Brain pericyte (primary cell): ENCODE measurements around the gene CYTH2.

Experiments used
- DNase-seq: peaks from one replicate; pipeline ENCODE4 v3.0.0-alpha.2; 2012; ENCODE audit warnings: low read depth, low spot score

Gene CYTH2

DNA sequence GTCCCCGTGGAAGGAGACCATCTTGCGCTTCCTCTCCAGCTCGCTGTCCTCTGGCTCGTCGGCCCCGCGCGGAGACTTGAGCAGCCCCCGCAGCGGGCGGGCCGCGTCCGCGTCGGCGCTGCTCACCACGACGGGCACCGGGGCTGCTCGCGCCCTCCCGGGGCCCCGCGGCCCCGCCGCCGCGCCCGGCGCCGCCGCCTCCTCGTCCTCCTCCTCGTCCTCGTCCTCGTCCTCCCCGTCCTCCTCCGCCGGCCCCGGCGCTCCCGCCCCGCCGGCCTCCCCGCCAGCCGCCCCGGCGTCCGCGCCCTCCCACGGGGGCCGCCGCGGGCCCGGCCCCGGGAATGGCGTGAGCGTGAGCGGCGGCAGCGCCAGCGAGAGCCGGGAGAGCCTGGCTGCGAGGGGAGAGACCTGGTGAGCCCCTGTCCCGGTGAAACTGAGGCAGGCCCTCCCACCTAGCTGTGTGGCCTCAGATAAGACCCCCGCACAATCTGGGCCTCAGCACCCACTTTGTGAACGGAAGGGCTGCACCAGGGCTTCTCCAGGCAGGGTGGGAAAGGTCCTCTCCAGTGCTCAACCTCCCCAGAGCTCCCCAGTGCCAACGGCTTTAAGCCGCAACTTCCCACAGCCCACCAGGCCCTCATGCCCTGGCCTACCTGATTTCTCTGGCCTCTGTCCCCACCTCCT lies 24.7 kb downstream of the CYTH2 start:
- no peak for DNase-seq

DNA sequence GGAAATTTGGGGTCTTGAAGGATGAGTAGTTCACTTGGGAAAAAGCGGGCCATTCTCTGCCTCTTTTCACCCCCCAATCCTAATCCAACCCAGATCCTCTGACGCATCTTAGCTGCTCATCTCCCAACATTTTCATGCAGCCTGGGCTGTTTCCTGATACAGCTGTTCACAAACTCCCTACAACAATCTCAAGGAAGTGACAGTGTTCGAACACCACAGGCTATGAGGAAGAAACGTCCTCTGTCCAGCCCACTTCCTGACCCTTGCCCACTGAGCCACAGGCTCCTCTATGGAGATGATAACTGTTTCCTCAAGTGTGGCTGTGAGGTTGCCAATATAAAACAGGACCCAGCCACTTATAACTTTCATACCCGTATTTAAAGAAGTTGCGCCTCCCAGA lies 26.2 kb downstream of the CYTH2 start:
- DNase-seq: no peak

DNA sequence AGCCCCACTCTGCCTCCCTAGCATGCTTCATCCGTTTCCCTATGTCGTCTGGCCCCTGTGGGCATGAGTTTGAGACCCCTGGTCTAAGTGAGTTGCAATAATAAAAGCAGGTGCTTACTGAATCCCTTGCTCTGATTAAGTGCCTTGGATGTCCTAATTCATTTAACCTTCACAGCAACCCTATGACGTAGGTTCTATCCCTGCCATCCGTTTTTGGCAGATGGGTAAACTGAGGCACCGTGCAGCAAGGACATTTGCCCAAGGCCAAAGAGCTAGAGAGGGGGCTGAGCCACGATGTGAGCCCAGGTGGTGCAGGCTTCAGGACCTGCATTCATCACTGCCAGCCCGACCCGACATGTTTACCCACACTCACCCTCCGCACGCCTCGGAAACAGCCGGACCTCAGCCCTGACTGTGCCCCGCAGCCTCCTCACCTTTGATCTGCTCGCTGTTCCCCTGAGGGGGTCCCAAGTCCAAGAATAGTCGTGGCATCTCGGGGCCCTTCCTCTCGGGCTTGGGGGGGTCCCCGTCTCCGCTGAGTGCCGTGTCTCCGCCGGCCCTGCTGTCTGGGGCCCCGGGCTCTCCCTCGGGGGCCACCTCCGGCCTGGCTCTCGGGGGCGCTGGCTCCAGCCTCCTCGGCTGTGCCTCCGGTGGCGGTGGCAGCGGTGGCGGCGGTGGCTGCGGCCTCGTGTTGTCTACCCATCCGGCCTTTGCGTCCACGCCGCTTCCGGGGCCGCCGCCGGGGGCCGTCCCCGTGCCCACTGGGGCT lies 28.0 kb downstream of the CYTH2 start:
- no peak for DNase-seq

DNA sequence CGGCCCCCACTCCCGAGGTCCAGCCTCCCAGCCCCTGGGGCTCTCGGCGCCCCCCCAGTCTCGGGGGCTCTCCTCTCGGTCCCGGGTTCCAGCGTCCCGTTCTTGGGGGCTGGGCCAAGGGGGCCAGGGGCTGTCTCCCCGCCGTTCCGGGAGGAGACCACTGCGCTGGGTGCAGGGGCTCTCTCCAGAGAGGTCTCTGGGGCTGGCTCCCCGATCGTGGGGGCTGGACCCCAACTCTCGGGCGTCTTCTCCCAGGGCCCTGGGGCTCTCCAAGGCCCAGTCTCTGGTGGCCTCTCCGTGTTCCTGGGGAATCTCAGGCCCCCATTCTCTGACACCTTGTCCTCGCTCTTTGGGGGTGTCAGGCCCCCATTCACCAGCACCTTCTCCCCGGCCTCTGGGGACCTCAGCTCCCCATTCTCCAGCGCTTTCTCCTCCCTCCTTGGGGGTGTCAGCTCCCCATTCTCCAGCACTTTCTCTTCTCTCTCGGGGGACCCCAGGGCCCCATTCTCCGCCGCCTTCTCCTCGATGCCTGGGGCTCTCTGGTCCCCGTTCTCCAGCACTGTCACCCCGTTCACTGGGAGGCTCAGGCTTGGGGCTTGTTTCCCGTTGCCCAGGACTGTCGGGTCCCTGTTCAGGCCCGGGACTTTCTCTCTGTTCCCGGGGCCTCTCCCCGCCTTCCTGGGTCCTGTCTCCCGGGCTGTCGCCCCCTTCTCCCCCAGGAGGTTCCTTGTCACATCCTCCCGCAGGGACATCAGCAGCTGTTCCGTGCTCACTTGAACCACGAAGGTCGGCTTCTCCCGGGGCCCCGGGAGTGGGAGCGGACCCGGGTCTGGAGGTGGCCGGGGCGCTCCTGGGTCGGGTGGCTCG lies 28.8 kb downstream of the CYTH2 start:
- DNase-seq: no peak

DNA sequence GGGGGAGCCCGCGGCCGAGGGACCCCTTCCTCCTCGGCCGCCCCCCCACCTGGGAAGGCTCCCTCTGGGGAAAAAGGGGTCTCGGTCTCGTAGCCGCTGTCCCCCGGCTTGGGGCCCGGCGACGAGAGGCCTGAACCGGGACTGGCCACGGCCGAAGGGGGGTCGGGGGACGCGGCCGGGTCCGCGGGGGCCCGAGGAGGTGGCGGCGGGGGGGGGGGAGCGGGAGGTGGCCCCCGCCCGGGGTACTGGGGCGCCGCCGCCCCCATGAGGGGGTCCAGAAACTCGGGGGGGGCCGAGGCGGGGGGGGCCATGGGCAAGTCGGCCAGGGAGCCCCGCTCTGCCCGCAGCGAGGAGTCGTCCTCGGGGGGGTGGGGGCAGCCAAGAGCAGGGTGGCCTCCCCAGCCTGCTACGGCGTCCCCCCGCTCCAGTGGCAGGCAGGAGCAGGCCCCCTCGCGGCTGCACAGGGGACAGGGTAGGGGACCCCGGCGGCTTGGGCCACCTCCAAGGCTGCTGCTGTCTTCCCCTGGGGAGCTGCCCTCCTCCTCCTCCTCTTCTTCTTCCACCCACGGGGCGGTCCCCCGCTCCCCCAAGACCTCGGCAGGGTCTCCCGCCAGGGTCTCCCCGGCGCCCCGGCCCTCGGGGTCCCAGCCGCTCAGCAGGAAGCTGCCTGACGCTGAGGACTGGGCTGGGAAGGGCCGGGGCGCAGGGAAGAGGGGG lies 29.6 kb downstream of the CYTH2 start:
- no peak for DNase-seq

DNA sequence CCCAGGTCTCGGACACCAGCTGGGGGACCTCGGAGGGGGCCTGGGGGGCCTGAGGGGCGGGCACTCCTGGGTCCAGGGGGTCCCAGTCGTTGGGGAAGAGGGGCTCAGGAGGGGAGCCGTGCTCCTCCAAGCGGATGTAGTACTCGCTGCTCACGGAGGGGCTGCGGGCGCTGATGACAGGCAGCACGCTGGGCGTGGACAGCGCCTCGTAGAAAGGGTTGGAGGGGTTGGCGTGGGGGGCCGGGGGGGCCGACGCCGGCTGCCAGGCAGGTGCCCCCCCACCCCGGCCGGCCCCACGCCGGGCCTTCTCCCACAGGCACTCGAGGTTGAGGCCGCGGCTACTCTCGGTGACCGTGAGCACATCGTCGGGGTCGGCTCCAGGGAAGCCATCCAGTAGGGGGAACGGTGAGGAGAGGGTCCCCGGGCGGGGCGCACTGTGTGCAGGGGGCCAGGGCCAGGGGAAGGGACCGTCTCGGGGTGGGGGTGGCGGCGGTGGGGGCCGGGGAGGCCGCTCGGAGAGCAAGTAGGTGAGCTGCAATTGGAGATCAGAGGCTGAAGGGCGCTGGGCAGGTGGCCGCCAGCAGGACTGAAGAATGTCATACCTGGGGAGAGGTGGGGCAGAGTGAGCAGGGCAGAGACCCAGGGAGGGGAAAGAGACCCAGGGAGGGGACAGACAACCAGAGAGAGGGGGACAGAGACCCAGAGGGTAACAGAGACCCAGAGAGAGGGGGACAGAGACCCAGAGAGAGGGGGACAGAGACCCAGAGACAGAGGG lies 30.3 kb downstream of the CYTH2 start:
- no peak for DNase-seq

DNA sequence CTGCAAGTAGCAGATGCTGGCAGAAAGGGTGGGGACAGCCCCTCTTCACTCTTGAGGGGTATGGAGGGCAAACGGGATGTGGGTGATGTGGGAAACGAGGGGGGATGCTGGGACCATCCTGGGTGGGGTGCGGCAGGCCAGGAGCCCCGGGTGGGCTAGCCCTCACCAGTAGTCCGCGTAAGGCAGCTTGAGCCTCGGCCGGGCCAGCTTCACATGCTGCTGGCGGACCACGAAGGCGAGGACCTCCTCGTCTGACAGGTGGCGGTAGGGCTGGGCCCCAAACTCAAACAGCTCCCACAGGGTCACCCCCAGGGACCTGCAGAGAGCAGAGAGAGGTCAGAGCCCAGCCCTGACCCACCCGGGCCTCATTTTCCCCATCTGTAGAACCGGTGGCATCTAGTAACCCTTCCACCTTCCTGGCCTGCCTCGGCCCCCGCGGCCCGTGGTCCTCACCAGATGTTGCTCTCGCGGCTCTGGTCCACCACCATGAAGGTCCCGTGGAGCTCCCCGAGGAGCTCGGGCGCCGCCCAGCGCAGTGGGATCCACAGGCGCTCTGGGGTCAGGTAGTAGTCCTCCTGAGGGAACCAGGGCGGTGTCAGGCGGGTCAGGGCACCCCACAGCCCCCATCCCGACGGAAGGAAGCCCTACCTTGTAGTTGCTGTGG lies 31.8 kb downstream of the CYTH2 start:
- no peak for DNase-seq

DNA sequence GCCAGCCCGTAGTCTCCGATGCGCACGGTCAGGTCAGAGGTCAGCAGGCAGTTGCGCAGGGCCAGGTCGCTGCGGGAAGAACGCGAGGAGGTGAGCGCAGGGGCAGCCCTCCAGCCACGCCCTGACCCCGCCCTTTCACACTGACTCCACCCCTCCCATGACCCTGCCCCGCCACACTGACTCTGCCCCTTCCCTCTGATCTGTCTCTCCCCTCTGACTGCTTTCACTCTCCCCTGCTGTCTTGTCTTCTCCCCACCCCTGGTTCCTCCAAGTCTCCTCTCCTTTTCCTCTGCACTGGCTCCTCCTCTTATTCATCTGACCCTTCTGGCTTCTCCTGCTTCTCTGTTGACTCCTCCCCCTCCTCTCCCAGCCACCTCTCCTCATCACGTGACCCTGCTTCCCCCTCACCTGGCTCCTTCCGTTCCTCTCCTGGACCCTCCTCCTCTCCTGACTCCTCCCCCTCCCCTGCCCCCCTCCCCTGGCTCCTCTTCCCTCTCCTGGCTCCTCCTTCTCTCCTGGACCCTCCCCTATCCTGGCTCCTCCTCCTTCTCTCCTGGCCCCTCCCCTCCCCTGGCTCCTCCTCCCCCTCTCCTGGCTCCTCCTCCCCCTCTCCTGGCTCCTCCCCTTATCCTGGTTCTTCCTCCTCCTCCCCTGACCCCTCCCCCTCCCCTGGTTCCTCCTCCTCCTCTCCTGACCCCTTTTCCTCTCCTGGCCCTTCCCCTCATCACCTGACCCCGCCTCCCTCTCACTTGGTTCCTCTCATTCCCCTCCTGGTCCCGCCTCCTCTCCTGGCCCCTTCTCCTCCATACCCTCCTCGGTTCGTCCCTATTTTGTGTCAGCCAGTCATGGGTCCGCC lies 32.6 kb downstream of the CYTH2 start:
- no peak for DNase-seq

DNA sequence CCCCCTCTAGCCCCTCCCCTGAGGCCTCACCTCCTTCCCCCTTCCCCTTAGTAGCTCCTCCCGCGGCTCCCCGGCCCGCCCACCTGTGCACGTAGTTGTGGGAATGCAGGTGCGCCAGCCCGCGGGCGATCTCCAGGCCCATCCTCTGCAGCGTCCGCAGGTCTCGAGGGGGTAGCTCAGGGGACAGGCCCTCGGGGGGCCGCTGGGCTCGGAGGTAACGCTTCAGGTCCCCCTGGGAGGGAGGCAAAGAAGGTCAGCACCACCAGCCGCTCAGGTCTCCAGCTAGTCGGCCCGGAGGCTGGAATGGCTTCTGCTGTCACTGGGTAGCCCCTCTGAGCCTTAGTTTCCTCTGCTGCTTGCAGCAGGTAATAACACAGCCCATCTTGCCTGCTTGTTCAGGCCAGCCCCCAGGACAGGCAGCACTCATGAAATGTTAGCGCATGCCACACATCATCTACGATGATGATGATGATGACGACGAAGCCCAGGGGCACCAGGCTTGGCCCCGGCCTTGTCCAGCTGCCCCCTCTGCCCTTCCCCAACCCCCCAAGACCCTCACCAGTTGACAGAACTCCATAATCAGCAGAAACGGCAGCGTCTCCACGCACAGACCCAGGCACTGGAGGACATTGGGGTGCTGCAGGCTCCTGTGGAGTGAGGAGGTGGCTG lies 33.3 kb downstream of the CYTH2 start:
- no peak for DNase-seq

DNA sequence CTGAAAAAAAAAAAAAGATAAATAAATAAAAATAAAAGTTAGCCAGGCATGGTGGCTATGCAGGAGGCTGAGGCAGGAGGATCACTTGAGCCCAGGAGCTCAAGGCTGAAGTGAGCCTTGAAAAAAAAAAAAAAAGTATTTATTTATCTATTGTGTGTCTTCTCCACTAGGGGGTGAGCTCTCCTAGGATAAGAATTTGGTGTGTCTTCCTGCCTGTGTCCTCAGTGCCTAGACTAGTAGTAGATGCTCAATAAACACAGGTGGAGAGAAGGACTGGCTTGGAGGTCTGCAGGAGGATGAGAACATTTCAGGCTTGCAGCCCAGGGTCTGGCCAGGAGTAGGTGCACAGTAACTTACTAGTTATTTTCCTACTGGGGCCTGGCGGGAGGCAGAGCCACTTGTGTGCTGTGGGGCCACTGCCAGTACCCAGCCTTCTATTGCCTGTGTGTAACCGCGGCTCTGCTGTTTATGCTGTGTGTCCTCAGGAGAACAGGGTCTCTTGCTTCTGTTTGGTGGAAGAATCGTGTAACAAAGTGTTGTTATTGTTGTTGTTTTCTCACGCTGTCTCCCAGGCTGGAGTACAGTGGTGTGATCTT lies 37.1 kb downstream of the CYTH2 start:
- DNase-seq: no peak

DNA sequence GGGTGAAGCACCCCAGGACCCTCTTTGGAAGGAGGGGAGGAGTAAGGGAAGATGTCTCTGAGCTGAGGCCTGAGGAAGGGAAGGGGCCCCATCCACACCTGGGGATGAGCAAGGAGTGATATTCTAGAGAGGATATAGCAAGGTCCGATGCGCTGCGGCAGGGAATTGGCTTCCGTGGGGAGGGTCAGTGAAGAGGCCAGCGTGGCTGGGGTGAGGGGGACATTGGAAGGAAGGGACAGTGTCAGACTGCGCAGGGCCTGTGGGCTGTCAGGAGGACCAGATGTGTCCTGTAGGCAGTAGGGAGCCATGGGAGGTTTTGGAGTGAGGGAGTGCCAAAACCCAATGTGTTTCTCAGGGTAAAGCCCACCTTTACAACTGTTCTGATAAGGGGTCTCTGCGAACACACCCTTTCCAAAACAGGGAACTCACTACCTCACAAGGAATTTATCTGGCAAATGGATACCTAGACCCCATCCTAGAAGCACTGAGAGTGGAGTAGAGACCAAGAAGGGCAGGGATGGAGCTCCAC lies 38.8 kb downstream of the CYTH2 start:
- no peak for DNase-seq

DNA sequence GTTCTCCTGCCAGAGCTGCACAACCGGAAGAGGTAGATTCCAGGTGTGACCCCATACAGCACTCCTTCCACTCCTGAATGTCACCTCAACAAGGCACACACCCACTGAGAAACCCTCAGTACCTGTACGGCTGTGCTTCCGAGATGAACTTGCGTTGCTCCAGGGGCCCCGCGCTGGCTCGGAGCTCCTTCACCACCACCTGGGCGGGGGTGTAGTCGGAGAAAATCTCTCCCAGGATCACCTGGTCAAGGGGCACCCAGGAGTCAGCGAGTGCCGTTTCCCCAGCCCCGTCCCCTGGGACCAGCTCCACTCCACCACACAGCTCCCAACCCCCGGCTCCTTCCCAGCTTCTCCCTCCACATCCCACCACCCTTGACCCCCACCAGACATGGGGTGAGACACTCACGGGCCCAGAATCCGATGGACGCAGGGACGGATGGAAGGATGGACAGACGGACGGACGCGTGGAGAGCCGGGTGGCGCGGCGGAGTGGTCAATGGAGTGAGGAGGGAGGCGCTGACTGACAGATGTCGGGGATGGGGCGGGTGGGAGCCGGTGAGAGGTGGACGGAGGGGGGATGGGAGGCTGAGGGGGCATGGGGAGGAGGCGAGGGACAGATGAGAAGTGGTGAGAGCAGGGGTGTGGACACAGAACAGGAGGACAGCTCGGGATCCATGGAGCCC lies 39.7 kb downstream of the CYTH2 start:
- no peak for DNase-seq

DNA sequence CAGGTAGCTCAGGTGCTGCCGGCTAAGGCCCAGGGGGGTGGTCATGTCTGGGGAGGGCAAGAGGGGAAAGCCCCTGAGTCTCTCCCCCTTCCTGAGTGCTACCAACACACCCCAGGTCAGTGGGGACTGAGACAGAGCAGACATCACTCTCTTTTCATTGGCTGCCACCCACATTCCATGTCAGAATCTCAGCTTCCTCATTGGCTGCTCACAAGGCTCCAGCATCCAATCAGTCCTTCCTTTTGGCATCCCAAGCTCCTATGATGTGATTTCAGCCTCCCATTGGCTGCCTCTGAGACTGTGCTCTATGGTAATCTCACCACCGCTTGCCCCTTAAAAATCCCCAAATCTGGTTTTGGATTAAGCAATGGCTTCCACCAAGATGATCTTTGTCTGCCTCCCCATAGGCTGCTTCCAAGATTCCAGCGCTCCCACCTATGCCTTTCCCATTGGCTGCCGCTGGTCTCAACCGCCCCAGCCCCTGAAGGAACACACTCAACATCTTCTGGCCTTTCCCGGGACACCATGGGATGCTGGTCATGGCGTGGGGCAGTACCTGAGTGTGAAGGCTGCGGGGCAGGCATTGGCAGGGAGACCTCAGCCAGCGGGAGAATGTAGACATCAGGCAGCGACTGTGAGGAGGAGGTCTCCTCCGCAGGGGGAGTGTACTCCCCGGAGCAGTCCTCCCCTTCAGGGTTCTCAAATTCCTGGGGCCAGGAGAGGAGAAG lies 40.5 kb downstream of the CYTH2 start:
- DNase-seq: no peak

DNA sequence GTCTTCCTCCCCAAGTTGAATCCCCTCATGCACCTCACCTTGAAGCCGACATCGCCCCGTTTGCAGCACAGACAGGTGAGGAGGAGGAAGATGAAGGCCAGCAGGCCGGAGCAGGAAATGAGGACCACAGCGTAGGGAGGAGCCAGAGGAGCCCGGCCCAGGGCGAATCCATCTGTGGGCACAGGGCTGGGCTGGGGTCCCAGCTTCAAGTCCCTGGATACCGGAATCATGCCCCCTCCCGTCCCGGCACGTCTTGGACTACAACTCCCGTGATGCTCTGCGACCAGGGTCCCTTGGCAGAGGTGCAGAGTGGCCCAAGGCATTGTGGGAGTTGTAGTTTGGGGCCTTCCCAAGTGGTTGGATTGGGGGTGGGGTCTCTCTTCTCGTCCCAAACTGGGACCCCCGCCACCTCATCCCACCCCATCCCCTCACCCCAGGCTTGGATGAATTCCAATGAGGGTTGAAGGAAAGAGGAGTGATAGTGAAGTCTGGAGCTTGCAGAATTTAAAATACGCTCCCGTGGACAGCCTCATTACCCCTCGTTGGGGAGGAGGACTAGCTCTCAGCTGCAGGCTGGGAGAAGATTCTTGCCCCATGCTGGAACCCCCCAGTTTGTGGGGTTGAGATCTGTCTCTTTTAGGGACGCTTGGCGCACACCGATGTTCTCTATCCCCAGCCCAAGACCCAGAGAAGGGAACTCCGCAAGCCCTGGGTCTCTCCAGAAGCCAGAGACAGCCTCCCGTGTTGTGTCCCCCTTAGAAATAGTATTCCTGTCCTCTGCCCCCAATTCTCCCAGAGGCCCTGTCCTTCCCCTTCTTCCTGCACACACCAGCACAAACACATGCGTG lies 41.5 kb downstream of the CYTH2 start:
- no peak for DNase-seq

DNA sequence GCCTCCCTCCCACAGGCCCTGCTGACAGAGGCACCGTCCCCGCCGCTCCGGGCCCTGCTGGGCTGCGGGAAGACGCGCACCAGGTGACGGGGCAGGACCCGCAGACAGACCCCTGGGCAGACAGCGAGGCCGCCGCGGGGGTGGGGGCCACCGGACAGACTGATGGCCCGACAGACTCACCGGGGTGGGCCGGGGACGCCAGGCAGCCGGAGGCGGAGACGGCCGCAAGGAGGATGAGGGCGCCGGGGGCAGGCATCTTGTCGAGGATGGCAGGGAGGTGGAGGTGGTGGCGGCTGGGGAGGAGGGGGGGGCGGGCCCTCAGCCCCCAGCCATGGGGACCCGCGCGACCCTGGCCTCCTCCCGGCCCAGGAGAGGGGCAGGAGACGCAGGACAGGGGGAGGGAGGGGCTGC lies 42.2 kb downstream of the CYTH2 start:
- no peak for DNase-seq
